Measurements from ENCODE around the gene PPP1R2C. TPM values are rescaled to one million over a fixed set of nuclear protein-coding genes. Genes with fewer than 3 reads are reported as not detected.

Gene PPP1R2C
- total RNA-seq, 4 donors from 2014 or later = not detected

- DNase-seq (ENCODE audit: low spot score in 2 of 2) = no peak
- no peak overlapping the region for H3K4me3 ChIP-seq (ENCODE audit: low read depth, poor library complexity, severe bottlenecking)
- no peak for TF ChIP-seq POLR2A (IDR thresholded peaks at IDR 0.05)
- TF ChIP-seq CTCF (IDR thresholded peaks at IDR 0.05) = no peak
- 60 to 74% methylated on average over 4 of the region's 4 CpGs for WGBS, 2 donors
- intact Hi-C loops (cut with DNase I; ENCODE audit: low total_unique reads) = no loop called here
Measured at GRCh38 chrX:42752730-42753129, 25.2 kb downstream of the PPP1R2C start.

GRCh38 chrX:42751573-42751972 is 26.4 kb downstream of the PPP1R2C start:
- 84 to 88% methylated on average over 3 of the region's 3 CpGs for WGBS, 2 donors
- TF ChIP-seq CTCF (IDR thresholded peaks at IDR 0.05) = no peak
- TF ChIP-seq POLR2A (IDR thresholded peaks at IDR 0.05) = no peak
- no peak for DNase-seq (ENCODE audit: low spot score in 2 of 2)
- intact Hi-C loops (cut with DNase I; ENCODE audit: low total_unique reads) = no loop called here
- H3K4me3 ChIP-seq (ENCODE audit: low read depth, poor library complexity, severe bottlenecking) = no peak overlapping the region

GRCh38 chrX:42748067-42748850 is 29.7 kb downstream of the PPP1R2C start:
- intact Hi-C loops (cut with DNase I; ENCODE audit: low total_unique reads) = no loop called here
- WGBS, 2 donors = 45 to 55% methylated on average over 5 of the region's 5 CpGs
- DNase-seq (ENCODE audit: low spot score in 2 of 2) = no peak
- no peak overlapping the region for H3K4me3 ChIP-seq (ENCODE audit: low read depth, poor library complexity, severe bottlenecking)
- TF ChIP-seq CTCF (IDR thresholded peaks at IDR 0.05) = no peak
- no peak for TF ChIP-seq POLR2A (IDR thresholded peaks at IDR 0.05)

GRCh38 chrX:42746606-42747005 is 31.4 kb downstream of the PPP1R2C start:
- no peak overlapping the region for H3K4me3 ChIP-seq (ENCODE audit: low read depth, poor library complexity, severe bottlenecking)
- no peak for TF ChIP-seq CTCF (IDR thresholded peaks at IDR 0.05)
- TF ChIP-seq POLR2A (IDR thresholded peaks at IDR 0.05) = no peak
- intact Hi-C loops (cut with DNase I; ENCODE audit: low total_unique reads) = no loop called here
- WGBS, 2 donors = 31 to 59% methylated on average over 2 of the region's 2 CpGs
- DNase-seq (ENCODE audit: low spot score in 2 of 2) = no peak

GRCh38 chrX:42740456-42740855 is 37.5 kb downstream of the PPP1R2C start:
- 63 to 82% methylated on average over 1 of the region's 1 CpG for WGBS, 2 donors
- intact Hi-C loops (cut with DNase I; ENCODE audit: low total_unique reads) = no loop called here

More at GRCh38 chrX:42740456-42740855, 37.5 kb downstream of the PPP1R2C start:
- no peak overlapping the region for H3K4me3 ChIP-seq (ENCODE audit: low read depth, poor library complexity, severe bottlenecking)
- TF ChIP-seq CTCF (IDR thresholded peaks at IDR 0.05) = no peak
- no peak for TF ChIP-seq POLR2A (IDR thresholded peaks at IDR 0.05)
- DNase-seq (ENCODE audit: low spot score in 2 of 2) = no peak

All from lower leg skin (tissue), 4 donors.